ENCODE results near the gene GPR132.
"Not testable (repeated sequence)": the region's sequence is repeated elsewhere in the genome, so short reads cannot be mapped to it uniquely, and the experiment has no call there.

GPR132 gene

GRCh38 chr14:105065280-105066228 is at the start of gene GPR132:
Gene GPR132 (minus strand): TSS chr14:105065430. CDS start chr14:105055420, 10,010 bp downstream.
- peak; percentile 90 for DNase-seq

DNA sequence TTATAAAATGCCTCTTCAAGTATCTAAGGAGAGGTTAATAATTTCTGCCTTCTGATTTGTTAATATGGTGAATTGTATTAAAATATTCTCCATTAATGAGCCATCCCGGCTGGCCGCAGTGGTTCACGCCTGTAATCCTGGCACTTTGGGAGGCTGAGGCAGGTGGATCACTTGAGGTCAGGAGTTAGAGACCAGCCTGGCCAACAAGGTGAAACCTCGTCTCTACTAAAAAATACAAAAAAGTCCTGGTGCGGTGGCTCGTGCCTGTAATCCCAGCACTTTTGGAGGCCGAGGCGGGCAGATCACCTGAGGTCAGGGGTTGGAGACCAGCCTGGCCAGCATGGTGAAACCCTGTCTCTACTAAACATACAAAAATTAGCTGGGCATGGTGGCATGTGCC is 44.0 kb upstream of the GPR132 start:
- not testable (repeated sequence) for DNase-seq

DNA sequence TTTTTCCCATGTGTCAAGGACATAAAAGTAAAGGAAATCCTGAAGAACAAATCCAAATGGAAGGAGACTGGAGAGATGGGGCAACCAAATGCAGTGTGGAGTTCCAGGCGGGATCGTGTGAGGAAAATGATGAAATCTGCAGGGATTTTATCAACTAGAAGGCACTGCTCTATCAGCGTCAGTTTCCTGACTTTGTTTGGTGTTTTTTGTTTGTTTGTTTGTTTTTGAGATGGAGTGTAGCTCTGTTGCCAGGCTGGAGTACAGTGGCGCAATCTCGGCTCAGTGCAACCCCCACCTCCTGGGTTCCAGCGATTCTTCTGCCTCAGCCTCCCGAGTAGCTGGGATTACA is 43.3 kb upstream of the GPR132 start:
- DNase-seq, result no peak

DNA sequence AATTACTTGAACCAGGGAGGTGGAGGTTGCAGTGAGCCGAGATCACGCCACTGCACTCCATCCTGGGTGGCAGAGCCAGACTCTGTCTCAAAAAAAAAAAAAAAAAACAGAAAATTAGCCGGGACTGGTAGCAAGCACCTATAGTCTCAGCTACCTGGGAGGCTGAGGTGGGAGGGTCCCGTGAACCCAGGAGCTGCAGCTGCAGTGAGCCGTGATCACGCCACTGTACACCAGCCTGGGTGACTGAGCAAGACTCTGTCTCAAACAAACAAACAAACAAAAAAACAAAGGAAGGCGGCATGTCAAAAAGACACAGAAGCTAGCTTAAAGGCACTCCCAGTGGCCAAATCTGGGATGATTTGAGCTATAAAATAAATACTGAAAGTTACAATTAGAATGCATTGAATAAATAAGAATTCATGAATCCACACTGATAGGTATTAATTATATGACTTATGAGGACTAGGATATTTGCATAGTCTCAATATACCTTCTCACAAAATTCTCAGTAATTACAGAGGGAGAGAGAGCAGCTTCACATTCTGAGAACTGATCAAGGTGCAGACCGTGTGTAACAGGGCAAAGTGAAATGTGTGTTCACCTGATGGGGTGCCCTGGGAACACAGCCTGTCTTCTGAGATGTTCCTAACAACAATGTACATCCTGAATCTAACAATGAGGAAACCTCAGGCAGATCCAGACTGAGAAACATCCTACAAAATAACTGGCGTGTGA is 42.7 kb upstream of the GPR132 start:
- DNase-seq, result no peak

GRCh38 chr14:105107351-105107750 is 42.1 kb upstream of the GPR132 start:
- no peak for DNase-seq

DNA sequence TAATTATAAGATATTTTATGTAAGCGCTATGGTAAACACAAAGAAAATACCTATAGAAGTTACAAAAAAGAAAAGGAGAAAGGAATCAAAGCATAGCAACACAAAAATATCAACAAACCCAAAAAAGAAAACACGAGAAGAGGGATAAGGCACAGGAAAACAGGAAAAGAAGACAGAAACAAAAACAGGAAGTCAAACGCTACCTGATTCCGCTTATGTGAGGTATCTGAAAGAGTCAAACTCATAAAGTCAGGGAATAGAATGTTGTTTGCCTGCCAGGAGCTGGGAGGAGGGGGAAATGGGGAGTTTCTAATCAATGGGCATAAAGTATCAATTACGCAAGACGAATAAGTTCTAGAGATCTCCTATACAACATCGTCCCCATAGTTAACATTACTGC is 39.9 kb upstream of the GPR132 start:
- DNase-seq, result no peak

GRCh38 chr14:105102893-105103292 is 37.7 kb upstream of the GPR132 start:
- no peak for DNase-seq

GRCh38 chr14:105102361-105102870 is 37.2 kb upstream of the GPR132 start:
- DNase-seq, result no peak

GRCh38 chr14:105100910-105101309 is 35.7 kb upstream of the GPR132 start:
- no peak for DNase-seq

DNA sequence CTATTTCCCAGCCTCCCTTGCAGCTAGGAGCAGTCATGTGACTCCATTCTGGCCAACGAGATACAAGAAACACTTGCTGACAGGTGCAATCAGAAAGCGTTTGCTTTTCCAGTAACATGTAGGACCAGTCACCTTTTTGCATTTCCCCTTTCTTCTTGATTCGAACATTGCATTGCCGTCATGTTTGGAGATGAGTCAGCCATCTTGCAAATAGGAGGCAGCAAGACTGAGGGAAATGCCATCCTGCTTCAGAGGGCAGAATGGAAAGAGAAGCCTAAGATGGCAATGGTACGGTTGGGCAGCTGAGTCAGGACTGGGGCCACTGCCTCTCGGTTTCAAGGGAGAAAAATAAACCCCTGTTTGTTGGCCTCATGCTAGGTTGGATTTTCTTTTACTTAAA is 34.5 kb upstream of the GPR132 start:
- DNase-seq, result no peak

- DNase-seq, result no peak
These were observed 33.1 kb upstream of the GPR132 start for GRCh38 chr14:105098316-105098715.

- no peak for DNase-seq
These were observed 32.5 kb upstream of the GPR132 start for GRCh38 chr14:105097794-105098127.

GRCh38 chr14:105096206-105096875 is 31.1 kb upstream of the GPR132 start:
- no peak for DNase-seq

DNA sequence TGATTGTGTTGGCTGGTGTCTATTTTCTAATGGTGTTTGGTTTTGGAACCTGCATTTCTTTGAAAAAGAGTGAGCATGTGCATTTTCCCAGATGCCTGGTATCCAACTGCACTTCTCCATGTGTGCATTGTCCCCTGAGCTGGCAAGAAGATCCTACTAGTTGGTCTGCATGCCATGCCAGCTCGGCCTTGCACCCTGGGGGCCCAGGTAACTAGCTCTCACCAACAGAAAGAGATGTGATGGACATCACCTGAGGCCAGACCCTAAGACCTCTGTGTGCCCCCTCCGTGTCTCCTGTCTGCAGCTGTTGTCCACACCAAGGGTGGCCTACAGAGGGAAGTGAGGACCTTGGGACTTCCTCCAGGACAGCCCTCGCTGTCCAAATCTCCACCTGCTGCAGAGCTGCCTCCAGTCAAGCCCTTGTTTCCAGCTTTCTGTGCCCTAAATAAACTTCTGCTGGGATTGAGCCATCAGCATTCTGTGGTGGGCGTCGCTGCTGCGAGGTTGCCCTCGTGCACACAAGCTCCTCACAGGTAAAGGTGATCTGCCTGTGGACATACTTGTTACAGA is 30.1 kb upstream of the GPR132 start:
- DNase-seq, result no peak

DNA sequence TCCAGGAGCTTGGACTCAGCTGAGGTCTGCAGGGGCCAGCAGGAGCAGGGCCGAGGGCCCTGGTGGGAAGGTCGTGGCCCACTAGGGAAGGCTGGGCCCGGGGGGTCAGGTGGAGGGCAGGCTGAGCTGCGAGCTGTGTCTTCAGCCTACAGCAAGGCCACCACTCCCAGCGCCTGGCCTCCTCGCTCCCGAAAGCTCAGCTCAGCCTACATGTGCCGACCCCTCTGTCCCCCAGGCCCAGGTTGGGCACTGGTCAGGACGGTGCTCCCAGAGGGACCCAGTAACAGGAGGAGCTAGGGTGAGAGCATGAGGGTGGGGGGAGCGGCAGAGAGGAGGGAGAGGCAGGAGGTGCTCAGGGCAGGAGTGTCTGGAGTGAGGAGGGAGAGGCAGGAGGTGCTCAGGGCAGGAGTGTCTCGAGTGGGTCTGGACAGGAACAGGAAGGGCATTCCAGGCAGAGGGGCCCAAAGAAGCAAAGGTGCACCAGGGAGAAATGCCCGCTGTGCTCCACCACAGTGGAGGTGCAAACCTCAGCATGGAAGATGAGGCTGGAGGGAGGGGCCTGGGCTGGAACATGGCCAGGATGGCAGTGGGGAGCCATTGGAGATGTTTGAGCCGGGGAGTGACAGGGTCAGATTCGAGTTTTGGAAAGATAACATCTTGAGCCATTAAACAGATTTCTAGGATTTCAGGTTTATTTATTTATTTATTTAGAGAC is 29.1 kb upstream of the GPR132 start:
- DNase-seq, result no peak

- DNase-seq, result peak; percentile 92
These were observed 28.4 kb upstream of the GPR132 start for GRCh38 chr14:105093431-105094192.

- peak; percentile 75 for DNase-seq
These were observed 27.8 kb upstream of the GPR132 start for GRCh38 chr14:105093038-105093430.

- DNase-seq, result no peak
These were observed 27.2 kb upstream of the GPR132 start for GRCh38 chr14:105092171-105093037.

DNA sequence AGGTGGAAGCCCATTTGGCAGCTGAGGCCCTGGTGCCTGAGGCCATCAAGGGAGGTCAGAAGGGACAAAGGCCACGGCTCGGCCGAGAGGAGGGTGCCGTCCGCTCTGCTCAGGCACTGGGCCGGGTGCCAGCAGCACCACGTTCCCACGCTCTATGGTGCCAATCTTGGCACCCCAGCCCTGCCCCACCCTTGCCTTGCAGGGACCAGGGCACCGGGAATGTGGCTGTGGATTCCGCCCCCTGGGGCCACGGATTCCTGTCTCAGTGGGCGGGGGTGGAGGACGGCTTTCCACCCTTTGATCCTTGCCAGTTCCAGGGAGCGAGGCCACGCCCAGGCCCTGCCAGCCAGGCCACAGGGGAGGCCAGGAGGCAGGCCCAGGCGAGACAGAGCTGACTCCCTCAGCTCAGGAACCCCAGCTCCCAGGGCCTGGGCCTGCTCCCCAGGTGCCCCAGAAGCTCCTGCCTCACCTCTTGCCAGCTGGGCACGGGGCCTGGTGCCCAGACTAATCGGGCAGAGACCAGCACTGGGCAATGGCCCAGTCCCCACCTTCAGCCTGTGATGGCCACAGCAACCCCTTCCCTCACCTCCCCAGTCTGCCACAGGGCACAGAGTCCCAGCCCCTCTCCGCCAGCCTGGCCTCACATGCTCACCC is 26.4 kb upstream of the GPR132 start:
- DNase-seq, result no peak

GRCh38 chr14:105091054-105091516 is 25.9 kb upstream of the GPR132 start:
- DNase-seq, result no peak
